GM21723 (cell line): ENCODE measurements around the gene C9orf72.
"Not testable (repeated sequence)": the region's sequence is repeated elsewhere in the genome, so short reads cannot be mapped to it uniquely, and the experiment has no call there.

Experiments
- ATAC-seq: cut with Tn5 transposase; IDR thresholded peaks from one replicate; pipeline ENCODE4 v1.9.1; 2021; ENCODE audit warnings: mild to moderate bottlenecking, moderate library complexity; ENCODE audit not compliant: unreplicated experiment

C9orf72 gene

GRCh38 chr9:27519466-27520465 lies 53.5 kb downstream of the C9orf72 start:
- ATAC-seq = no peak

GRCh38 chr9:27518809-27519208 lies 54.5 kb downstream of the C9orf72 start:
- ATAC-seq = no peak

- ATAC-seq = no peak
These were observed 55.3 kb downstream of the C9orf72 start for GRCh38 chr9:27518006-27518405.

- no peak for ATAC-seq
These were observed 58.7 kb downstream of the C9orf72 start for GRCh38 chr9:27514551-27514950.

- ATAC-seq = no peak
These were observed 61.5 kb downstream of the C9orf72 start for GRCh38 chr9:27511771-27512170.

GRCh38 chr9:27510780-27511179 lies 62.5 kb downstream of the C9orf72 start:
- no peak for ATAC-seq

GRCh38 chr9:27506981-27507380 lies 66.3 kb downstream of the C9orf72 start:
- no peak for ATAC-seq

- ATAC-seq = no peak
These were observed 67.5 kb downstream of the C9orf72 start for GRCh38 chr9:27505744-27506161.

GRCh38 chr9:27504259-27504658 lies 69.0 kb downstream of the C9orf72 start:
- ATAC-seq = no peak

- ATAC-seq = no peak
These were observed 69.7 kb downstream of the C9orf72 start for GRCh38 chr9:27503623-27504022.

- ATAC-seq = not testable (repeated sequence)
These were observed 72.4 kb downstream of the C9orf72 start for GRCh38 chr9:27500902-27501301.

- ATAC-seq = no peak
These were observed 73.8 kb downstream of the C9orf72 start for GRCh38 chr9:27499451-27499850.

- no peak for ATAC-seq
These were observed 75.3 kb downstream of the C9orf72 start for GRCh38 chr9:27497883-27498417.
